GM18951 (cell line): ENCODE results near the gene TRAF3IP3.

Source experiments
- POLR2A ChIP-seq: IDR thresholded peaks from 4 replicates; pipeline ENCODE4 v1.6.1; 2011; ENCODE audit warnings: mild to moderate bottlenecking; ENCODE audit not compliant: insufficient read length, insufficient read depth; ENCODE audit errors: extremely low read depth
- in situ Hi-C: fragments of 300-500 bp; cut with MboI; formaldehyde crosslinking; loops from one replicate; pipeline ENCODE4 v1.12.0; 2022; ENCODE audit warnings: low sequenced_read_pairs, mixed read lengths, inconsistent platforms; ENCODE audit not compliant: unreplicated experiment

TRAF3IP3 gene

GRCh38 chr1:209723756-209724693 is 31.8 kb upstream of the TRAF3IP3 start:
- in situ Hi-C loops: no loop called here
- TF ChIP-seq POLR2A: no peak

- no peak for TF ChIP-seq POLR2A
- in situ Hi-C loops: no loop called here
Measured at GRCh38 chr1:209727286-209727685, 28.6 kb upstream of the TRAF3IP3 start.

GRCh38 chr1:209727785-209728184 is 28.1 kb upstream of the TRAF3IP3 start:
- in situ Hi-C loops: no loop called here
- TF ChIP-seq POLR2A: no peak

- in situ Hi-C loops: no loop called here
- no peak for TF ChIP-seq POLR2A
Measured at GRCh38 chr1:209728466-209728865, 27.4 kb upstream of the TRAF3IP3 start.

DNA sequence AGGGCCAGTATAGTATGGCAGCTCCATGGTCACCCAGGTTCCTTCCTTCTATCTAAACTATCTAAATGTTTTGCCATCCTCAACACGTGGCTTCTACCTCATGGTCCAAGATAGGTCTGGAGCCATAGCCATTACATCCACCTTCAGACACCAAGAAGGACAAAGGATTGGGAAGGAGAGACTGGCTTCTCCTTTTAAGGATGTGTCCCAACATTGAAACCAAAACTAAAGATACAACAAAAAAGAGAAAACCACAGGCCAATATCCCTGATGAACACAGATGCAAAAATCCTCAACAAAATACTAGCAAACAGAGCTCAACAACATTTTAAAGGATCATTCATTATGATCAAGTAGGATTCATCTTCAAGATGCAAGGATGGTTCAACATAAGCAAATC is 26.4 kb upstream of the TRAF3IP3 start:
- in situ Hi-C loops: no loop called here

DNA sequence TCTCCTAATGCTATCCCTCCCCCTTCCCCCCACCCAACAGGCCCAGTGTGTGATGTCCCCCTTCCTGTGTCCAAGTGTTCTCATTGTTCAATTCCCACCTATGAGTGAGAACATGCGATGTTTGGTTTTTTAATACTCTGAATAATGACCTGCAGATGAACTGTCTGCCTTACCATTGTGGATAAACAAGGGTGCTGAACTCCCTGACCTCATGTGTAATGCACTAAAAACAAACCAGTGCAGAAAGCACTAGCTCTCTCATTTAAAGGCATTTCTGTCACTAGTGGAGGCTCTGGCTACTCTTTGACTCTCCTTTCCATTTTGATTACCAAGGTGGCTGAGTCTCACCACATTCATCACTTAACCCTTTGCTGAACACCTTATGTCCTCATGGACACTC is 23.1 kb upstream of the TRAF3IP3 start:
- in situ Hi-C loops: no loop called here
- no peak for TF ChIP-seq POLR2A

More for the DNA sequence above, 26.4 kb upstream of the TRAF3IP3 start:
- TF ChIP-seq POLR2A: no peak

GRCh38 chr1:209733409-209734192 is 22.3 kb upstream of the TRAF3IP3 start:
- no peak for TF ChIP-seq POLR2A
- in situ Hi-C loops: no loop called here

GRCh38 chr1:209736490-209737117 is 19.2 kb upstream of the TRAF3IP3 start:
- in situ Hi-C loops: no loop called here
- TF ChIP-seq POLR2A: no peak

- in situ Hi-C loops: no loop called here
- TF ChIP-seq POLR2A: no peak
Measured at GRCh38 chr1:209737118-209737505, 18.7 kb upstream of the TRAF3IP3 start.

- TF ChIP-seq POLR2A: no peak
- in situ Hi-C loops: no loop called here
Measured at GRCh38 chr1:209738270-209738669, 17.6 kb upstream of the TRAF3IP3 start.

DNA sequence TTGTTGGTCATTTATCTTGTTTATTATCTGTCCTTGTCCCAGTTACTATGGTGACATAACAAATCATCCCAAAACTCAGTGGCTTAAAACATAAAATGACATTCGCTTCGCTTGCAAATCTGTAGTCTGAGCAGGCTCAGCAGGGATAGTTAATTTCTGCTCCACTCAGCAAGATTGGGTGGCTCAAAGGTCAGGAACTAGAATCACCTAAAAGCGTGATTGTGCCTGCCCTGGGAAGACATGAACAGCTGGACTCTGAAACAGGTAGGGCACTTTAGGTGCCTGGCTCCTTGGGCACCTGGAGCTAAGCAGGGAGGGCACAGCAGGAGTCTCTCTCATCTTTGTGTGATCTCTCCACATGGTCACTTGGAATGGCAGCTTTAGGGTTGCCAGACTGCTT is 14.7 kb upstream of the TRAF3IP3 start:
- no peak for TF ChIP-seq POLR2A
- in situ Hi-C loops: no loop called here

GRCh38 chr1:209741889-209742288 is 14.0 kb upstream of the TRAF3IP3 start:
- in situ Hi-C loops: no loop called here
- TF ChIP-seq POLR2A: no peak

GRCh38 chr1:209742409-209743144 is 13.3 kb upstream of the TRAF3IP3 start:
- no peak for TF ChIP-seq POLR2A
- in situ Hi-C loops: no loop called here

- no peak for TF ChIP-seq POLR2A
- in situ Hi-C loops: no loop called here
Measured at GRCh38 chr1:209743145-209743482, 12.7 kb upstream of the TRAF3IP3 start.
